Omental fat pad (tissue), 4 donors: ENCODE measurements around the gene TPGS1. TPM values are rescaled to one million over a fixed set of nuclear protein-coding genes. Genes with fewer than 3 reads are reported as not detected.

Experiments used
- ATAC-seq: fragments of 150-250 bp; one replicate; pipeline ENCODE4 v1.9.1; 2016; ENCODE audit warnings: mild to moderate bottlenecking, moderate library complexity; ENCODE audit not compliant: low FRiP score
- DNase-seq: peaks from one replicate; pipeline ENCODE4 v3.0.0-alpha.2; 2019; ENCODE audit warnings: low spot score
- CTCF ChIP-seq, 3 donors: fragments of 450-650 bp; IDR thresholded peaks; one replicate each; pipeline ENCODE4 v1.5.1; 2016 to 2017; ENCODE audit warnings: antibody characterized with exemption in 3 of 3, mild to moderate bottlenecking in 3 of 3, moderate library complexity in 2 of 3
- total RNA-seq, 4 donors: library from RNA; depleted of rRNA; stranded (reverse); fragments of >200 nt; gene quantifications; one replicate each; pipeline ENCODE4 v1.1.0, GENCODE V29; 2016

TPGS1 gene
- total RNA-seq, 4 donors from 2014 or later: 45.5 to 61.2 (median 46.1) TPM

GRCh38 chr19:547117-547516, 39.8 kb downstream of the TPGS1 start:
- DNase-seq: no peak
- no peak for ATAC-seq
- TF ChIP-seq CTCF (IDR thresholded peaks at IDR 0.05): no peak

GRCh38 chr19:547836-548720, 40.8 kb downstream of the TPGS1 start:
- ATAC-seq (no peak), DNase-seq (no peak)
- no peak for TF ChIP-seq CTCF (IDR thresholded peaks at IDR 0.05)

- no peak for DNase-seq
- no peak for ATAC-seq
- no peak for TF ChIP-seq CTCF (IDR thresholded peaks at IDR 0.05)
These were observed 41.9 kb downstream of the TPGS1 start for GRCh38 chr19:548886-549830.

- ATAC-seq (no peak), DNase-seq (no peak)
- TF ChIP-seq CTCF (IDR thresholded peaks at IDR 0.05): no peak
These were observed 47.5 kb downstream of the TPGS1 start for GRCh38 chr19:554817-555216.

- TF ChIP-seq CTCF (IDR thresholded peaks at IDR 0.05): no peak
- DNase-seq (no peak), ATAC-seq (no peak)
These were observed 48.1 kb downstream of the TPGS1 start for GRCh38 chr19:555474-555808.

GRCh38 chr19:556611-557382, 49.5 kb downstream of the TPGS1 start:
- ATAC-seq (no peak), DNase-seq (no peak)
- TF ChIP-seq CTCF (IDR thresholded peaks at IDR 0.05): no peak
